Upper lobe of right lung (tissue), 1 donor: ENCODE data around the gene EIF5AL1. TPM values are rescaled to one million over a fixed set of nuclear protein-coding genes. Genes with fewer than 3 reads are reported as not detected.

Experiments
- ATAC-seq: fragments of 200-7000 bp; cut with Tn5 transposase; one replicate; pipeline ENCODE4 v1.9.1; 2020; ENCODE audit warnings: mild to moderate bottlenecking, moderate library complexity
- DNase-seq: peaks from one replicate; pipeline ENCODE4 v3.0.0-alpha.2; 2020
- H3K27ac ChIP-seq: fragments of 200-600 bp; one replicate; pipeline ENCODE4 v1.8.0; 2022
- H3K27me3 ChIP-seq: fragments of 200-600 bp; one replicate; pipeline ENCODE4 v1.8.0; 2022; ENCODE audit warnings: mild to moderate bottlenecking
- H3K36me3 ChIP-seq: fragments of 200-600 bp; one replicate; pipeline ENCODE4 v1.8.0; 2022
- H3K4me1 ChIP-seq: fragments of 200-600 bp; one replicate; pipeline ENCODE4 v1.8.0; 2022
- H3K4me3 ChIP-seq: fragments of 200-600 bp; one replicate; pipeline ENCODE4 v1.8.0; 2022; ENCODE audit warnings: mild to moderate bottlenecking
- H3K9me3 ChIP-seq: fragments of 200-600 bp; one replicate; pipeline ENCODE4 v1.8.0; 2022
- intact Hi-C: fragments of 100-400 bp; cut with DNase I; formaldehyde crosslinking; loops from one replicate; pipeline ENCODE4 v1.11.0; 2022
- total RNA-seq: library from RNA; stranded (reverse); fragmentation: NEBNext Ultra II Directional; extraction: Animal tissue kit (Norgen Biotek cat#: 25700); gene quantifications from one replicate; pipeline ENCODE4 v1.2.1, GENCODE V29; 2021
- TF ChIP-seq, protein P1 (sequence below): fragments of 200-600 bp; IDR thresholded peaks from one replicate; pipeline ENCODE4 v1.8.0; 2022; ENCODE audit warnings: antibody characterized with exemption
- donor health status: DM: no; HTN: yes; CAD: no; lungs with severe emphysema.

The EIF5AL1 gene
- total RNA-seq, 1 donor from 2014 or later = 0.14 TPM

DNA sequence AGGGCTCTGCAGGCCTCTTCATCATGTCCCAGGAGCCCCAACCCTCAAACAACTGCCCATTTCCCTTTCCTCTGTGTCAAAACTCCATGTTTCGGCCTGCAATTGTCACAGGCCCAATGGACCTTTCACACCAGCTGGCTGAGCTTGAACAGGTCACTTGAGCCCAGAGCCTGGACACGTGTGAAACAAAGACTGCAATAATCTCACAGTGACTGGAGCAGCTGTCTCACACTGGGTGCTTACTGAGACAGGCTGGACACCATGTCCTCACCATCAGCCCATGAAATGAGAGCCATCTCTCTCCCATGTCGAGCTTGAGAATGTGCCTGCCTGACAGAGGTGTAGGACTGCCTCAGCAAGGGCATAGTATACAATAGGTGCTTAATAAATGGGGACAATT lies 19.5 kb upstream of the EIF5AL1 start:
- Histone ChIP-seq H3K4me3 (no peak overlapping the region), H3K27me3 (no peaks in the 10 kb centered on the region), H3K9me3 (no peaks in the 10 kb centered on the region), H3K36me3 (no peaks in the 10 kb centered on the region), H3K4me1 (peaks cover 13% of the 10 kb centered on the region), H3K27ac (no peak overlapping the region)
- DNase-seq (no peak), ATAC-seq (no peak)
- TF ChIP-seq, protein P1, sequence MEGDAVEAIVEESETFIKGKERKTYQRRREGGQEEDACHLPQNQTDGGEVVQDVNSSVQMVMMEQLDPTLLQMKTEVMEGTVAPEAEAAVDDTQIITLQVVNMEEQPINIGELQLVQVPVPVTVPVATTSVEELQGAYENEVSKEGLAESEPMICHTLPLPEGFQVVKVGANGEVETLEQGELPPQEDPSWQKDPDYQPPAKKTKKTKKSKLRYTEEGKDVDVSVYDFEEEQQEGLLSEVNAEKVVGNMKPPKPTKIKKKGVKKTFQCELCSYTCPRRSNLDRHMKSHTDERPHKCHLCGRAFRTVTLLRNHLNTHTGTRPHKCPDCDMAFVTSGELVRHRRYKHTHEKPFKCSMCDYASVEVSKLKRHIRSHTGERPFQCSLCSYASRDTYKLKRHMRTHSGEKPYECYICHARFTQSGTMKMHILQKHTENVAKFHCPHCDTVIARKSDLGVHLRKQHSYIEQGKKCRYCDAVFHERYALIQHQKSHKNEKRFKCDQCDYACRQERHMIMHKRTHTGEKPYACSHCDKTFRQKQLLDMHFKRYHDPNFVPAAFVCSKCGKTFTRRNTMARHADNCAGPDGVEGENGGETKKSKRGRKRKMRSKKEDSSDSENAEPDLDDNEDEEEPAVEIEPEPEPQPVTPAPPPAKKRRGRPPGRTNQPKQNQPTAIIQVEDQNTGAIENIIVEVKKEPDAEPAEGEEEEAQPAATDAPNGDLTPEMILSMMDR = no peak
- intact Hi-C loops = no loop called here

DNA sequence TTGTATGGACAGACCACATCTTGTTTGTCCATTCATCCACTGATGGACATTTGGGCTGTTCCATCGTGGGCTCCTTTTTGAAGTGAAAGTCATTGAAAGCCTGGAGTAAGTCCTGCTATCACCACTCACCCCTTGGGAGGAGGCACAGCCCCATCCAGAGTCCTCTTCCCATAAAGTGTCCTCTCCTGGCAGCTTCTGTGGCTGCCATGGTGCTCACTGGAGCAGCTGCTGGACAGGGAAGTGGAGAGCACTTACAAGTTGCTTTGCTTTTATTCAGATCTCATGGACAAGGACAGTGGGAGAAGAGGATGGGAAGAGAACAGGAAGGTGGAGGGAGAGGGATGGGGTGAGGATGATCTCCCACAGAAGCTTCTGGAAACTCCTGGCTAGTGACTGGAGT lies 18.5 kb upstream of the EIF5AL1 start:
- Histone ChIP-seq H3K27me3 (no peaks in the 10 kb centered on the region), H3K4me3 (no peak overlapping the region), H3K36me3 (no peaks in the 10 kb centered on the region), H3K9me3 (no peaks in the 10 kb centered on the region), H3K4me1 (peaks cover 10% of the 10 kb centered on the region), H3K27ac (no peak overlapping the region)
- TF ChIP-seq, protein P1 = no peak
- ATAC-seq (no peak), DNase-seq (no peak)
- intact Hi-C loops = no loop called here

DNA sequence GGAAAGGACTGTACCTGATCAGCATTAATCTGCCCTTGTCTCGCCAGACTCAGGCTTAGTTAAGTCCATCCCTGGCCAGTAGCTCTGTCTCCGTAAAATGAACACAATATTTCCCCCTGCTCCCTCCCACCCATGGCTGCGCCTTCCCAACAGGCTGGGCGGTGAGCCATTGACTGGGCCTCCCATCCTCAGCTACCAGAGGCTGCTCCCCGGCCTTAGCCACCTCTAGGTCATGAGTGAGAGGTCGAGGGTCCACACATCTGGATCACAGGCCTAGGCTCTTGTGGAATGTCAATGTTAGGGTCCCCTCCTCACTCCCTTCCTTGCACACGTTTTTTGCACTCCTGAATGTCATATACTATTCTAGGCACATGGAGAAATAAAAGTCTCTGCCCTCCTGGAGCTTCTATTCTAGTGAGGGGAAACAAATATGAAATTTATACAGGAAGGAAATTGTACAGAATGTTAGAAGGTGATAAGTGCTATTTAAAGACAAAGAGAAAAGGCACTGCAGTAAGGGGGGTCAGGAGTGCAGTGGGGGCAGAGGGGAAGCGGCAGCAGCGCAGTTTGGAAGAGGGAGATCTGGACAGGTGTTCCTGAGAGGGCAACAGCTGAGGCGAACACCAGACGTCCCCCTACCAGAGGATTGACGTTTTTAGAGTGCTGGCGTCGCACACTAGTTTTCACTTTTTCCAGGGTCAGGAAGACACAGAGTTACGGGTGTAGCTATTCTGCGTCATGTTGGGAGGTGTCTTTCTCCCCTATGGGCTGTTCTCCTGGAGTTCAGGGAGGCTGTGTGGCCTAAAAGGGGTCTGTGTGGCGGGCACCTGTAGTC lies 17.2 kb upstream of the EIF5AL1 start:
- Histone ChIP-seq H3K27ac (no peak overlapping the region), H3K4me1 (peaks cover 7% of the 10 kb centered on the region), H3K4me3 (no peak overlapping the region), H3K36me3 (no peaks in the 10 kb centered on the region), H3K27me3 (no peaks in the 10 kb centered on the region), H3K9me3 (no peaks in the 10 kb centered on the region)
- intact Hi-C loops = no loop called here
- ATAC-seq = no peak
- no peak for DNase-seq
- TF ChIP-seq, protein P1 = no peak

DNA sequence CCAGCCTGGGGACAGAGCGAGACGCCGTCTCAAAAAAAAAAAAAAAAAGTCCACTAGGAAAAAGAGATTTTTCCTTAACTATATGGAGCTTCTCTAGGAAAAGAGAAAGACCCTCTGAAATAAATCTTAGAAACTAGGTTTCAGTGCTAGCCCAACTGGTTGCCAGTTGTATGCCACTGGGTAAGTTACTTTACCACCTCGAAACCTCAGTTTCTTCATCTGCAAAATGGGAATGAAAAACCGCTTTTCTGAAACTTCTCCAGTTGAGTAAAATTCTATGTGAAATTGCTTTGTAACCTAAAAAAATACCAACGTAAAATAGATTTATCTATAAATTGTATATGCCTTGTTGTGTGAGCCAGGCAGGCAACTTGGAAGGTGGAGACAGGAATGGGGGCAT lies 16.5 kb upstream of the EIF5AL1 start:
- intact Hi-C loops = no loop called here
- ATAC-seq (no peak), DNase-seq (no peak)
- Histone ChIP-seq H3K4me1 (no peaks in the 10 kb centered on the region), H3K9me3 (no peaks in the 10 kb centered on the region), H3K36me3 (no peaks in the 10 kb centered on the region), H3K27me3 (no peaks in the 10 kb centered on the region), H3K27ac (no peak overlapping the region), H3K4me3 (no peak overlapping the region)
- TF ChIP-seq, protein P1 = no peak

DNA sequence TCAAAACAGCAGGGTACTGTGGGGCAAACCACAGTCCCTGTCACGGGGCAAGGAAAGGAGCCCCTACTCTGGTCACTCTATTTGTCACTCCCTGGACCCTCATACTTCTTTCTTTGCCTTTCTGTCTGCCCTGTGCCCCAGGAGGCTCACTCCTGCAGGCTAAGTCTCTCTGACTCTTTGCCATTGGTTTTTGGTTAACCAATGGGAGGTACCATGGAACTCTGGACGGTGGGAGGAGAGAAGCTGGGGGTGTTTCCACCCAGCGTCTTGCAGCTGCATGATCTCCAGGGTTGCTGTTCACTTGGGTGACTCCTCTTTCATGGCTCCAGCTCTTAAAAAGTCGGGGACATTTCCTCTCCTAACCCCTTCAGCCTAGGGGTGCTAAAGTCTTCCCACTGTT lies 15.4 kb upstream of the EIF5AL1 start:
- no peaks in the 10 kb centered on the region for H3K9me3 ChIP-seq

More for the DNA sequence above, 15.4 kb upstream of the EIF5AL1 start:
- intact Hi-C loops = no loop called here
- Histone ChIP-seq H3K27ac (no peak overlapping the region), H3K4me3 (no peak overlapping the region), H3K27me3 (no peaks in the 10 kb centered on the region), H3K36me3 (no peaks in the 10 kb centered on the region), H3K4me1 (no peaks in the 10 kb centered on the region)
- DNase-seq (no peak), ATAC-seq (no peak)
- TF ChIP-seq, protein P1 = no peak
